ENCODE results near the gene TMCC2.
A peak's percentile ranks its signal among the peaks of the same experiment; 100 is the strongest.
"Not testable (repeated sequence)": the region's sequence is repeated elsewhere in the genome, so short reads cannot be mapped to it uniquely, and the experiment has no call there.

TMCC2 gene

GRCh38 chr1:205214756-205215155 lies 13.0 kb upstream of the TMCC2 start:
- DNase-seq, result no peak

- no peak for DNase-seq
Observed at GRCh38 chr1:205216588-205216987, 11.2 kb upstream of the TMCC2 start.

DNA sequence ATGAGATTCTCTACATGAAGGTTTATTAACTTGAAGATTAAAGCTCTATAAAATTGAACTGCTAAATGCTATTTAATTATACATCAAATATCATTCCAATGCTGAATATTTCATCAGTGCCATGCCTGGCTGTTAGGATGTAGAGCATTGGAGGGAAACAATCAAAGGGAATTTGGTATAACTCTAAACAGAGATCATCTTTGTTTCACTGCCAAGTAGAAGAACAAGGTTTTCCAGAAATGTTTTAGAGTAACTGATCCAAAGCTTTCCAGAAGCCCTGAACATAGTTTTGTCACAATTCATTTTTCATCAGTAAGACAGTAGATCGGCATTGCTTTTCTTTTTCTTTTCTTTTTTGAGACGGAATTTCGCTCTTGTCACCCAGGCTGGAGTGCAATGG lies 10.3 kb upstream of the TMCC2 start:
- DNase-seq, result no peak

DNA sequence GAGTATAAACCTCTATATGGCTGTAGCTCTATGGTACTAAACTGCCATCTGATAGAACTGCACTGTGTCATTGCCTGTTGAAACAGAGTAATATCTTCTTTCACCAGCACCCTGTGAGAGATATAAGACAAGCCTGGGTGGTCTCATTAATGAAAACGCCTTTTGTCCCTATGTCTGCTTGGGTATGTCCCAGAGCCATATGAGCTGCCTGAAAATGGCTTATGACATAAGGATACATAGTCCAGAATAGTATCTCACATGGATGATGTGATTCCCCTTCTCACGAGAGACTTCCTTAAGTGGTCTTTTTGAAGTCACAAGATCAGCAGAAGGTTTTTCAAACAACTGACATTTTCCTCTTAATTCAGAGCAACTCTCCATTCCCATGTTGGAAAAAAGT lies 7.3 kb upstream of the TMCC2 start:
- DNase-seq, result no peak

GRCh38 chr1:205224736-205225135 lies 3.0 kb upstream of the TMCC2 start:
- DNase-seq, result no peak

DNA sequence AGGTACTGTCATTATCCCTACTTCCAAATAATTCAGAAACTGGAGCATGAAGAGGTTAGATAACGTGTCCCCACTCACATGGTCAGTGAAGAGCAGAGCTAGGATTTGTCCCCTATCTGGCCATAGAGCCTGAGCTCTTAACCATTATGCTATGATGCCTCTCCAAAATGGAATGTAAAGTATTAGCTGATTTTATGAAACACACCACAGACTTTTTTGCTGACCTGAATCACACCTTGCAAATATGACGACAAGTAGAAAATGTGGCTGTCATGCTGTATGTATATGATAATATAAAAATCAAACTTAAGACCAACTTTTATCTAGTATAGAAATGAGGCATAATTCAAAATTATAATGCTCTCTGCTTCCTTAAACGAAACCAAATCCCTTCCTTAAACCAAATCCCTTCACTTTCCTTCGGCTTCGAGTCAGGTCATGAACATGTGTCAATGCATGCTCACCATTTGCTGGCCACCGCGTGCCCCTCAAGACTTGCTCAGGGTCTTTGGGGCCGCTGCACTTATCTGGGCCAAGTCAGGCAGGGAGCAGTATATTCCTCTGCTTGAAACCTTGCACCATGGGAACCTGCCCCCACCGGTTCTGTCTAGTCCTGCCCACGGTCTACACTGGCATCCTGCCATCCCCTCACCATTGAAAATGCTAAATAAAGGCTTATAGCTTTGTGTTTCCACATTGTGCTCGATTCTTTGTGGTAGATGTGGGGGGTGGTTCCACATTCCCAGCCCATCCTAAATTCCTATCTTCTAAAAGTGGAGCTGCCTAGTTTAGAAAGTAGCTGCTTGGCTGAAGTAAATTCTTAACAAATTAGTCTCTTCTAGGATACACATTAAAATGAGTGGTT lies 1.6 kb upstream of the TMCC2 start:
- DNase-seq, result no peak

- no peak for DNase-seq
Observed at GRCh38 chr1:205226868-205227583, 720 bp upstream of the TMCC2 start.

DNA sequence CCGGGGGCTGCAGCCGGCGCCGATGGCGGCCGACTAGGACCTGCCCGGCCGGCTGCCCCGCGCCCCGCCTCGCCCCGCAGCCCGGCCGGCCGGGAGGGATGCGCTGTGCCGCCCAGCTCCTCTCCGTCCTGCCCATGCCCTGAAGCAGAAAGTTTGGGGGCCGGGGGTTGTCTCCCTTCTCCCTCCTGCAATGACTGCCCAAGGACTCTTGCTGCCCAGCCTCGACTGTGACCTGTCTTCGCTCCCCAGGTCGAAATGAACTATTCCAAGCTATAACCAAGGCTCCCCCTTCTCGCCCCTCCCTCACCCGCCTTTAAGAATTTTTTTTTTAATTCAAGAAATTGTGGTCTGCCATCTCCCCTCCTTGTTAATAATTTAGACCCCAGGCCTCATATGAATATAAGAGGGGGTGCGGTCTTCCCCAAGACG lies 361 bp downstream of the TMCC2 start:
- DNase-seq, result no peak

GRCh38 chr1:205229399-205229871 lies 1.7 kb downstream of the TMCC2 start:
- DNase-seq, result peak; percentile 77

DNA sequence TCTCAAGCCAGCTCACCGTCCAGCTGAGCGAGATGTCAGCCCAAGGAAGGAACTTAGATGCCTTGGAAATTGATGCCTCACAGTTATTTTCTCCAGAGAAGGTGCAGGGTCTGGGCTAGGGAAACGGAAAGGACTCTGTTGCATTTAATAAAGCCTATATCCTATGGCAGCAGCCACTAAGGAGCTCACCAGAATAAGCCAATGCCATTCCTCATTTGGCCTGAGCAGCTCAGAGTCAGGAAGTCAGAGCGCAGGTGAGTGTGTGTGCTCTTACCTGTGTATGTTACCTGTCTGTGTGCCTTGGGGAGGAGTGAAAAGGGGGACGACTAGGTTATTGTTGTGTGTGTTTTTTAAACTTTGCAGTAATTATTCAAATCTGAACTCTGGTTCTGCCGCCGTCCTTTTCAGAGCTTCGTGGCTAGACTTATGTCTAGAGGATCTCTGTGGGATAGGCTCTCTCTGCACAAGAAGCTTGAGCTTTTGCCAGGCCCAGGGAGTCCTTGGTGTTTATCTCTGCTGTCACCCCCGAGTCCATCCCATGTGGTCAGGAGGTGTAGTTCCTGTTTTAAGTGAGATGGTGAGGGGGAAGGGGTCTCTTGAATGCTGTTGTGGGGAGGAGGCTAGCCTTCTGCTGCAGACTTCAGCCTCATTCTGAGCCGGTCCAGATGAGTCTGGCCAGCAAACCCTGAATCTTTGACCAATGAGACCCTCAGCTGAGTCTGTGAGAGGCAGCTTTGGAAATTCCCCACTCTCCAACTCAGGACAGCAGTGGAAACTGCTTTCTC lies 2.4 kb downstream of the TMCC2 start:
- DNase-seq, result no peak

GRCh38 chr1:205230982-205231381 lies 3.2 kb downstream of the TMCC2 start:
- DNase-seq, result no peak

GRCh38 chr1:205232127-205232820 lies 4.5 kb downstream of the TMCC2 start:
- DNase-seq, result no peak

- no peak for DNase-seq
Observed at GRCh38 chr1:205232945-205233397, 5.2 kb downstream of the TMCC2 start.

DNA sequence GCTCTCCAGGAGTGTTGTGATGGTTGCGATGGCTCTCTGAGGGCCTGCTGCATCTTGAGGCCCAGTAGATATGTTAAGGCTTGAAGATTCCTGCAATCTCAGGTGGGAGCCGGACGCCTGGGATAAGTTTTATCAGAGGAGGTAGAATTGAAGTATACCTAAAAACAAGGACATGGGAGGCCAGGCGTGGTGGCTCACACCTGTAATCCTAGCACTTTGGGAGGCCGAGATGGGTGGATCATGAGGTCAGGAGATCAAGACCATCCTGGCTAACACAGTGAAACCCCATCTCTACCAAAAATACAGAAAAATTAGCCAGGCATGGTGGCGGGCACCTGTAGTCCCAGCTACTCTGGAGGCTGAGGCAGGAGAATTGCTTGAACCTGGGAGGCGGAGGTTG lies 6.2 kb downstream of the TMCC2 start:
- DNase-seq, result not testable (repeated sequence)

- DNase-seq, result no peak
Observed at GRCh38 chr1:205235951-205236350, 8.2 kb downstream of the TMCC2 start.

DNA sequence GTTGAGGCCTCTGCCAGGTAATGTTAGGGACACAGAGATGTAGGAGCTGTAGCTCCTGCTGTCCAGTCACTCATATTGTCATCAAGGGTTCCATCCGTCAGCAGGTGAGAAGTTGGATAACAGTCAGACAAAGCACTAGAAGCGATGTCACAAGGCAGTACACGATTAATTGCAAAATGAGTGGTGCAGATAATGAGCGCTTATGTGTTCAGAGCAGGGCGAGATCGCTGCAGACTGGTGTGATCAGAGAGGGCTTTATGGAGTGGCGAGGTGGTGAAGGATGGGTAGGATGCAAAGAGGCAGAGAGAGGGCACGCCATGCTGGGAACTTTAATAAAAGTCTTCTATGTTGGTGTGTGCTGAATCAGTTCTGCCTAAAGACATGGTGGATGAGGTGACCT lies 8.8 kb downstream of the TMCC2 start:
- no peak for DNase-seq

DNA sequence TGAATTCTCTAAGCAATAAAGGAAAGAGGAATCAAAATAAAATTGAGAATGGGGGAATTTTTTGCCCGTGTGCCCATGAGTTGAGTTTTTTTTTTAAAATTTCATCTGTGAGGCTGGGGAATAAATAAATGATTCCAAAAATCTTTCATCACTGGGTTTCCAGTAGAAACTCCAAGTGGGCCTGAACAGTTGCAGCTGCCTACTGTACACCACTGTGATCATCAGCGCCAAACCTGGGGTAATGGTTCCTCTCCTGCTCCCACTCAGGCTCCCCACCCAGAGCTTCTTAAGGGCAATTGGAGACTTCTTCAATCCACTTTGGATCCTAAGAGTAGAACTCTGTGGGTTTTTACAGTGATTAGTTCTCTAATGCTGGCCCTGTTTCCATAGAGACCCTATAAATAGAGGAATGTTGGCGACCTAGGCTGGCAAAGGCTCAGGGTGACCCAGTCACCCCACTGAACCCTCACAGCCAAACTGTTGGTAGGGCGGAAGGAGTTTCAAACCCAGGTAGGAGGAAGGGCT lies 9.3 kb downstream of the TMCC2 start:
- DNase-seq, result no peak

GRCh38 chr1:205237526-205238484 lies 10.1 kb downstream of the TMCC2 start:
- no peak for DNase-seq

- DNase-seq, result no peak
Observed at GRCh38 chr1:205239078-205239477, 11.3 kb downstream of the TMCC2 start.

- DNase-seq, result peak; percentile 64
Observed at GRCh38 chr1:205240118-205240517, 12.4 kb downstream of the TMCC2 start.

DNA sequence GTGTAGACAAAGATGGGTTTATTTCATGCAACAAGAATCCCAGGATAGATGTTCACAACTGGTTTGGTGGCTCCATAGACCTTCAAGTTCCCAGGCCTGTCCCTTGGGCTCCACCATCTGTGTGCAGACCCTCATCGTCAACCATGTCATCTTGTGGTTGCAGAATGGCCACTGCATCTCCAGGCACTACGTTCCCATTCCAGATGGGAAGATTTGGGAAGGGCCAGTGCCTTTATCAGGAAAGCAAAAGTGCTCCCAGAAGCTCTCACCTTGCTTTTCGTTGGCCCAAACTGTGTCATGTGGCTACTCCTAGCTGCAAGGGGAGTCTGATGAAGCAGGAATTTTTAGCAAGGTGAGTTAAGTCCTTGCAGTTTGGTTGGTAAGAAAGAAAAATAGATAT lies 12.8 kb downstream of the TMCC2 start:
- DNase-seq, result no peak

All from left hindlimb (tissue), 1 donor.